D721Med (cell line): ENCODE results near the gene USB1.

ENCODE experiments used
- DNase-seq: peaks from one replicate; pipeline ENCODE4 v3.0.0; 2011; ENCODE audit warnings: low spot score; ENCODE audit not compliant: insufficient read length
- FAIRE-seq: peaks from 2 replicates; lab custom pipeline; 2011; peaks lifted over from hg19 to GRCh38; lab: Jason Lieb, UNC
- TF ChIP-seq, protein P1 (sequence below): IDR thresholded peaks from 2 replicates; pipeline ENCODE4 v1.5.1; 2012; ENCODE audit warnings: mild to moderate bottlenecking, control low read depth; ENCODE audit not compliant: insufficient read depth; ENCODE audit errors: missing control alignments

USB1 gene

DNA sequence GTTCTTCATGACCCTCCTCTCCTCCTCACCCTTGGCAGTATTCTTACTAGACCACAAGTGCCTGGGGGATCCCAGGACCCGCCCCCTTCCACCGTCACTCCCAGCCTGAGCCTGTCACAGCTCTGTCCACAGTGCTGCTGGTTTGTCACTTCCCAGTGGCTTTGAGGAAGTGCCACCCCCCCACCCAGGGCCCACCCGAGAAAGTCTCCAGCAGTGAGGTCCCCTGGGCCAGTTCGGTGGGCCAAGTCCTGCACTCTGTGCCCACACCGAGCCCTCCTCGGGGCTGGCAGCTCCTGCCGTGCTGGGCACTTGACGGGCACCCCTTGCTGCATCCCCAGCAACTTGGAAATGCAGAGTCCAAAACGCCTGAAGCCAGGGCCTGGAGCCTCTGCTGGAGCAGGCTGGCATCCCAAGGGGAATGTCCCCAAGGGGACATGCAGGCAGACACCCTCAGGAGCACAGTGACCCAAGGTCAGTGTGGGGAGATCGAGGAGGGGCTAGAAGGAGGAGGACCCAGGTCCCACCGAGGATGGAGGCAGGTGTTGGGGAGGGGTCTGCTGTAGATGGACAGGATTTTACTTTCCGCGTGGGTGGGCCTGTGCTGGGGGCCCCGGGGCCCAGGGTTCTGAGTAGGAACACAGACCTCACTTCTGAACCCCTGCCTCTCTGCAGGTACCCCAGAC lies 39.9 kb downstream of the USB1 start:
- no peak for FAIRE-seq
- TF ChIP-seq, protein P1, sequence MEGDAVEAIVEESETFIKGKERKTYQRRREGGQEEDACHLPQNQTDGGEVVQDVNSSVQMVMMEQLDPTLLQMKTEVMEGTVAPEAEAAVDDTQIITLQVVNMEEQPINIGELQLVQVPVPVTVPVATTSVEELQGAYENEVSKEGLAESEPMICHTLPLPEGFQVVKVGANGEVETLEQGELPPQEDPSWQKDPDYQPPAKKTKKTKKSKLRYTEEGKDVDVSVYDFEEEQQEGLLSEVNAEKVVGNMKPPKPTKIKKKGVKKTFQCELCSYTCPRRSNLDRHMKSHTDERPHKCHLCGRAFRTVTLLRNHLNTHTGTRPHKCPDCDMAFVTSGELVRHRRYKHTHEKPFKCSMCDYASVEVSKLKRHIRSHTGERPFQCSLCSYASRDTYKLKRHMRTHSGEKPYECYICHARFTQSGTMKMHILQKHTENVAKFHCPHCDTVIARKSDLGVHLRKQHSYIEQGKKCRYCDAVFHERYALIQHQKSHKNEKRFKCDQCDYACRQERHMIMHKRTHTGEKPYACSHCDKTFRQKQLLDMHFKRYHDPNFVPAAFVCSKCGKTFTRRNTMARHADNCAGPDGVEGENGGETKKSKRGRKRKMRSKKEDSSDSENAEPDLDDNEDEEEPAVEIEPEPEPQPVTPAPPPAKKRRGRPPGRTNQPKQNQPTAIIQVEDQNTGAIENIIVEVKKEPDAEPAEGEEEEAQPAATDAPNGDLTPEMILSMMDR: no peak

DNA sequence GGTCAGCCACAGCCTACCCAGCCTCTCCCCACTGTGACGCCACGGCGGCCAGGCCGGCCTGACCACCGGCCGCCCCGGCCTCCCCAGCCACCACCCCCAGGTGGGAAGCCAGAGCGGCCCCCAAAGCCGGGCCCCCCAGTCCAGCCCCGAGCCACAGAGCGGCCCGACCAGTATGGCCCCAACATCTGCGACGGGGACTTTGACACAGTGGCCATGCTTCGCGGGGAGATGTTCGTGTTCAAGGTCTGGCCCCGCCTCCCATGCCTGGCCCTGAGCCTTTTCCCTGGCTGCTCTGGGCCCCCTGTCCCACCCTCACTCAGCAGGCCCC lies 40.4 kb downstream of the USB1 start:
- DNase-seq (no peak), FAIRE-seq (no peak)
- TF ChIP-seq, protein P1: no peak

More for the DNA sequence above, 39.9 kb downstream of the USB1 start:
- no peak for DNase-seq

DNA sequence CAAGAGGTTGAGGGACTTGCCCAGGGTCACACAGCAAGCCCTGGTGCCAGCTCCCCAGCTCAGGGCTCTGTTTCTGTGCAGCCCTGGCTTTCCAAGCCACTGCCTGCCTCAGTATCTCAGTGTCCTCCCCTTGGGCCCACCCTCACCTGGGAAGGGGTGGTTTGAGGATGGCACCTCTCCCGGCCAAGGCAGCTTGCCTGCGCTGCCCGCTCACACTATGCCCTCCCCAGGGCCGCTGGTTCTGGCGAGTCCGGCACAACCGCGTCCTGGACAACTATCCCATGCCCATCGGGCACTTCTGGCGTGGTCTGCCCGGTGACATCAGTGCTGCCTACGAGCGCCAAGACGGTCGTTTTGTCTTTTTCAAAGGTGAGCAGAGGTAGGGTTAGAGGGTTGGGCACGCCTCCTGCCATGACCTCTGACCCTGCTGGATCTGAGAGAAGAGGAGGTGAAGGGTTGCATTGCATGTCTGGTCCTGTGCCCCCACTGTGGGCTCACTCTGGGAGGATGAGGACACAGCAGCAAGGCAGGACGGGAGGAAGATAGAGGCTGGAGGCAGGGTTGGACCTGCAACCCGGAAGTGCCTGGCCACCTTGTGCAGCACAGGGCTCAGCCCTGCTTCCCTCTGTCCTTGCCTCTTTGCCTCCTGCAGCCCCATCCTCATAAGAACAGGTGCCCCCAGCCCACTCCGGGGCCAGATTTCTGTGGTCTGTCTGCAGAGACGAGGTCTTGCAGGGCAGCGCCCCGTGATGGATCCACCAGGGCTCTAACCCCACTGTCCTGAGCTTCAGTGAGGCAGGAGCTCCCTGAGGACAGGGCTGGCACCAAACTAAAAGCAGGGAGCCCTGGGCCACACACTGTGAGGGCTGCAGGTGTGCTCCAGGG lies 41.0 kb downstream of the USB1 start:
- TF ChIP-seq, protein P1: no peak
- DNase-seq (no peak), FAIRE-seq (no peak)

DNA sequence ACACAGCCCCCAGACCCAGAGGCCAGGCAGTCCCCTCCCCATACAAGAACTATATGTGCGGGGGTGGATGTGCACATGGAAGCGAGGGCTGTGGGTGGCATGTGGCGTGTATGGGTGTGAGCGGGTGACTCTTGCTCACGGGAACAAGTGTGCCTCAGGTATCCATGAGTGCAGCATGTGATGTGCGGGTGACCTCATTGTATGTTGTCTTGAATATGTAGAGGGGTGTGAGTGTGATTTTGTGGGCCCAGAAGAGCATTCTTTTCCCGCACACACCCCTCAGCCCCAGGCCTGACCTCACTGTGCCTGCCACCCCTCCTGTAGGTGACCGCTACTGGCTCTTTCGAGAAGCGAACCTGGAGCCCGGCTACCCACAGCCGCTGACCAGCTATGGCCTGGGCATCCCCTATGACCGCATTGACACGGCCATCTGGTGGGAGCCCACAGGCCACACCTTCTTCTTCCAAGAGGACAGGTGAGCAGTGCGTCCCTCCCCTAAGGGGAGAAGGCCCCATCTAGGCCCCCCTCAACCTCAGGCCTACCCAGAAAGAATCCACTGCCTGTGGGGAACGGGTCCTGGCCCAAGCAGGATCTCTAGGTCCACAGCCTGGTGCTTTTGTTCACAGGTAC lies 41.8 kb downstream of the USB1 start:
- DNase-seq (no peak), FAIRE-seq (no peak)
- TF ChIP-seq, protein P1: no peak

DNA sequence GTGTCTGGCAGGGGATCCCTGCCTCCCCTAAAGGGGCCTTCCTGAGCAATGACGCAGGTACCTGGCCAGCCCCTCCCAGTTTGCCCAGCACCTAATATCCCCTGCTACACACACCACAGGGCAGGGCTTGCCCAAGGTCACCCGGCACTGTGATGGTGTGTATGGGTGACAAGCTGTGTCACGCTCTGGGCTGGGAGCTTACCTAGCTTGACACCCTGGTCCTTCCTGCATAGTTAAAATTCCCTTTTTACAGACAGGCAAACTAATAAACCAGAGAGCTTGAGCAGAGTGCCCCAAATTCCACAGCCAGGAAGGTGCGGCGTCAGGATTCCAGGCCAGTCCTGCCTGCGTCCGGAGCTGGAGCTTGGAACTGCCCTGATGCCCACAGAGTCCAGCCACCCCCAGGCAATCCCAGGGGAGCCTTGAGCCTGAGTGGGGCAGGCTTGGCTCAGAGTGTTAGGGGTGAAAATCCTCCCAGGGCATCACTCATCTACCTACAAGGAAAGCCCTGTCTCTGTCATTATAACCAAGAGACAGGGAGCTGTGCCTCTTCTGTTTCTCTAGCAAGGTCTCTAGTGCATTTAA lies 42.5 kb downstream of the USB1 start:
- FAIRE-seq (no peak), DNase-seq (no peak)
- TF ChIP-seq, protein P1: no peak

DNA sequence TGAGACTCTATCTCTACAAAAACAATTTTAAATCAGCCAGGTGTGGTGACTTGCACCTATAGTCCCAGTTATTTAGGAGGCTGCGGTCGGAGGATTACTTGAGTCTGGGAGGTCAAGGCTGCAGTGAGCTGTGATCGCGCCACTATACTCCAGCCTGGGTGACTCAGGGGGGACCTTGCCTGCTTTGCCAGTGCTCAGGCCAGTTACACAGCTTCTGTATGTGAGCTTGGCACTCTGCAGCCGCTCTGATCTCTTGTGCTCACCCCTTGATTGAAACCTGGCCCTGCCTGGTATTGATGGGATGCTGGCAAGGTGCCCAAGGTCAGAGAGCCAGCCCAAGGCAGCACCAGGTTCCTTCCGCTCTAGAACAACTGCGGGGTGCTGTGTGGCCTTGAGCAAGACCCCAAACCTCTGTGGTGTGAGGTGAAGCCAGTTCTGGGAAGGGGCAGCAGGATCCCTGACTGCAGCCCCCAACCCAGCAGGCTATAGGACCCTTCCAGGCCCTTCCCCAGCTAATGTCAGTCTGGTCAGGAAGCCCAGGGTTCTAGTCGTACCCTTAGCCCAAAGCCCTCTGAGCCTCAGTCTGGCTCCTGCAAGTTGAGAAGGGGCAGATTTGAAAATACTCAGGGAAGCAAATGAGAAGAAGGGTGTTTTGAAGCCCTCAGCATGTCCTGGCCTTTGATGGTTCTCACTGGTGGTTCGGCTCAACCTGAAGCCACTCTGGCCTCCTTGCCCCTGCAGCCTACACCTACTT lies 43.2 kb downstream of the USB1 start:
- no peak for FAIRE-seq
- DNase-seq: no peak
- TF ChIP-seq, protein P1: no peak
